Activated CD8-positive, alpha-beta memory T cell treated with anti-CD3 and anti-CD28 coated beads, Interleukin-2, amount 50 U/mL, for 48 hours (primary cell): ENCODE measurements around the gene NUP210.
"Not testable (repeated sequence)": the region's sequence is repeated elsewhere in the genome, so short reads cannot be mapped to it uniquely, and the experiment has no call there.

Experiments used
- DNase-seq: peaks from one replicate; pipeline ENCODE4 v3.0.0-alpha.2; 2020

NUP210 gene

GRCh38 chr3:13420045-13420830 lies at the start of gene NUP210:
TSS of gene NUP210 (minus strand) at chr3:13420322. CDS start at chr3:13420226, 96 bp downstream.
- DNase-seq: peak; percentile 87

- no peak for DNase-seq
These were observed 46.7 kb upstream of the NUP210 start for GRCh38 chr3:13466781-13467180.

- DNase-seq: no peak
These were observed 45.2 kb upstream of the NUP210 start for GRCh38 chr3:13465236-13465873.

- DNase-seq: no peak
These were observed 43.7 kb upstream of the NUP210 start for GRCh38 chr3:13463618-13464400.

- no peak for DNase-seq
These were observed 42.7 kb upstream of the NUP210 start for GRCh38 chr3:13462822-13463221.

GRCh38 chr3:13462125-13462629 lies 42.1 kb upstream of the NUP210 start:
- DNase-seq: no peak

- DNase-seq: peak; percentile 94
These were observed 41.3 kb upstream of the NUP210 start for GRCh38 chr3:13461169-13462124.

GRCh38 chr3:13460341-13460736 lies 40.2 kb upstream of the NUP210 start:
- no peak for DNase-seq

GRCh38 chr3:13459605-13460340 lies 39.7 kb upstream of the NUP210 start:
- DNase-seq: no peak

GRCh38 chr3:13457593-13457992 lies 37.5 kb upstream of the NUP210 start:
- DNase-seq: no peak

- no peak for DNase-seq
These were observed 35.5 kb upstream of the NUP210 start for GRCh38 chr3:13455644-13456043.

GRCh38 chr3:13452490-13453335 lies 32.6 kb upstream of the NUP210 start:
- DNase-seq: no peak

GRCh38 chr3:13451301-13451673 lies 31.2 kb upstream of the NUP210 start:
- peak; percentile 66 for DNase-seq

- DNase-seq: not testable (repeated sequence)
These were observed 22.8 kb upstream of the NUP210 start for GRCh38 chr3:13442882-13443281.

- no peak for DNase-seq
These were observed 20.2 kb upstream of the NUP210 start for GRCh38 chr3:13440204-13440817.

- not testable (repeated sequence) for DNase-seq
These were observed 16.1 kb upstream of the NUP210 start for GRCh38 chr3:13436213-13436612.

- no peak for DNase-seq
These were observed 13.8 kb upstream of the NUP210 start for GRCh38 chr3:13433912-13434311.

- DNase-seq: no peak
These were observed 12.0 kb upstream of the NUP210 start for GRCh38 chr3:13432093-13432492.

- not testable (repeated sequence) for DNase-seq
These were observed 10.3 kb upstream of the NUP210 start for GRCh38 chr3:13430411-13430875.
